ENCODE measurements around the gene XPNPEP3.
"Not testable (repeated sequence)": the region's sequence is repeated elsewhere in the genome, so short reads cannot be mapped to it uniquely, and the experiment has no call there.

The XPNPEP3 gene

DNA sequence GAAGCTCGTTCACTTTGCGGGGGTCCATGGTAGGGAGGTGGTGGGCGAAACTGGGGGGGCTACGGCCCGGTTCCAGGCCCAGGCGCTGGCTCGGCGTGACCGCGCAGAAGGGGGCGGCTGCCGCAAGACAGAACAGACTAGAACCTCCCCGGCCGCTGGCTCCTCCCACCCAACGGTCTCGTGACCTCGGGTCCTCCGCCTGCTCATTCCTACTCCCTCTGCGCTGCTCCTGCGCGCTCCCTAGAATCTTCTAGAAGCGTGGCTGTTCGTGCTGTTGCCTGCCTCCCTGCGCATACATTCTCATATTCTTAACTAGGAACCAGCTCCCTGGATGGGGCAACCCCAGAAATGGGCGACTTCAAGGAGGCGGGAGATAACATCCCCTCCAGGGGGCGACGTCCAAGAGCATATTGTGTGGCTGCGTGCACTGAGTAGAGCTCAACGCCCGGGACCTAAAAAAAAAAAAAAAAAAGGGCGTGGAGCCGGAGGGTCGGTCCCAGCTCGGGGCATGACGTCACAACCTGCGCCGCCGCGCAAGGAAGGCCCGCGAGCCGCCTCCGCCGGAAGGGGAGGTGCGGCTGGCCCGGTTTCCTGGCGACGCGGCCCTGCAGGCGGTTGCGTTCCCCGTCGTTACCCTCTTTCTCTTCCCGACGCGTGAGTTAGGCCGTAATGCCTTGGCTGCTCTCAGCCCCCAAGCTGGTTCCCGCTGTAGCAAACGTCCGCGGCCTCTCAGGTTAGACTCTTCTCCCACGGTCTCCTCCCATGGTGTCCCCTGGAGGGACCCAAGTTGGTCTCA, at the start of gene XPNPEP3, which contains the start of gene ST13:
Gene XPNPEP3, plus strand, starts transcription at position 636 of the 796 bp plus-strand sequence. Its CDS starts 34 bp downstream, at position 670.
Gene ST13, minus strand, starts transcription at position 127 of the 796 bp plus-strand sequence. Its CDS starts 99 bp downstream, at position 28.
- peak; percentile 86 to 95 for DNase-seq

DNA sequence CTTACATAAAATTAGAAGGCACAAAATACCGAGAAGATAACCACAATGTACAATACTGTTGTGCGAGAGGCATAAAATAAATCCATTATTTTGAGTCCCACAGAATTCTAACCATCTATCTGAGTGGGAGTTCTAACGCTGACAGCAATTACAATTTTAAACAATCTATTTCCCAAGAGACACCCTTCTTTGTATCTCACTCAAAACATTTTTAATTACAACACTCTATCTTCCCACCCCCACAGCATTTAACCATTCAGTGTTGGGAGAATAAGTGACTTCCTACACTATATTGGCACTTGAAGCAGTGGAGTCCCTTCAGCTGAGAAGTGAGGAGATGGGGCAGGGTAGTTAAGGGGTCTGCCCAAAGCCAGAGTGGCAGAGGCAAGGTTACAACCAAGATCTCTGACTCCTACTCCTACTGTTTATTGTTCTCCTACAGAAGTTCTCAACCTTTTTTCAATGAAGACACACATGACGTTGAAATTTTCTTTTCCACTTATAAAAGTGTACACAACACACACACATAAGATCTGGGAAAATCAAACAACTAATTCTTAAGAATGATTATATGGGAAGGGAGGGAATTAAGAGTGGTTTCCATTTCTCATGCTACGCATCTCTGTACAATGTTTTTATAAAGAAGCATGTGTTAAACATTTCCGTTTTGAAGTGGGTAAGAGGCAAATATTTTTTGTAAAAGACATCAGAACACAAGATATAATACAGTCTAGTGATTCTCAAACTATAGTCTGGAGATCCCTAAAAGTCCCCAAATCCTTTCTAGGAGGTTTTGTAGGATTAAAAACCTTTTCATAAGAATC, 48.7 kb upstream of the XPNPEP3 start:
- no peak for DNase-seq

DNA sequence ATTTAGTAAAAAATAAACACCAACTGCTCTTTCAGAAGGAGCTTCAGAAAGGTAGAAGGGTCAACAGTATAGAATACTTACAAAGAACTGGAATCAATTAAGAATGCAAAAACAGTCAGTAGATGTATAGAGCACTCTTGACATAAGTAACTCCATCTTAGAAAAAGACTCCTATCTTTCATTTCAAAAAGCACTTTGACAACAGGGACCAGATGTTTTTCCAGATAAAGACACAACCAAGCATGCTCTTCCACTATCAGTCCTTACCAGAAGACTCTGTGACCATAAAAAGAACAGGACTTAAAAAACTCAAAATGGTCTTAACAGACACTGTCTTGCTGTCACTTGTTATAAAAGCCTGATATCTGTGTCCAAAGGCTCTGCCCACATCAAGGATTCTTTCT, 43.0 kb upstream of the XPNPEP3 start:
- no peak for DNase-seq

GRCh38 chr22:40817737-40818136, 39.2 kb upstream of the XPNPEP3 start:
- no peak for DNase-seq

DNA sequence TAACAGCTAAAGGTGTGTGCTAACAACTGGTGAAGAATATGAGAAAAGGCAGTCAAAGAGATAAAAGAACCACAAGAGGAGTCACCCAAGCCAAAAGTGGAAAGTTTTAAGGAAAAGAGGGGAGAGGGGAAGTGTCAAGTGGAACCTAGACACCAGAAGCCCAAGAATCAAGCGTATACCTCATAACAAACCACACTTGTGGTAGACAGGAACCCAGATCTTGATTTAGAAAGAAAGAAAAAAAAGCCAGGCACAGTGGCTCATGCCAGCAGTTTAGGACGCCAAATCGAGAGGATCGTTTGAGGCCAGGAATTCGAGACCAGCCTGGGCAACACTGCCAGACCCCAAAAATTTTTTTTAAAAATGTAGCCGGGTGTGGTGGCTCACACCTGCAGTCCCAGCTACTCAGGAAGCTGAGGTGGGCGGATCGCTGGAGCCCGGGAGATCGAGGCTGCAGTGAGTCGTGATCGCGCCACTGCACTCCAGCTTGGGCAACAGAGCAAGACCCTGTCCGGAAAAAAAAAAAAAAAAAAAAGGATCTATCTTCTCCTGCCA, 38.7 kb upstream of the XPNPEP3 start:
- no peak for DNase-seq

DNA sequence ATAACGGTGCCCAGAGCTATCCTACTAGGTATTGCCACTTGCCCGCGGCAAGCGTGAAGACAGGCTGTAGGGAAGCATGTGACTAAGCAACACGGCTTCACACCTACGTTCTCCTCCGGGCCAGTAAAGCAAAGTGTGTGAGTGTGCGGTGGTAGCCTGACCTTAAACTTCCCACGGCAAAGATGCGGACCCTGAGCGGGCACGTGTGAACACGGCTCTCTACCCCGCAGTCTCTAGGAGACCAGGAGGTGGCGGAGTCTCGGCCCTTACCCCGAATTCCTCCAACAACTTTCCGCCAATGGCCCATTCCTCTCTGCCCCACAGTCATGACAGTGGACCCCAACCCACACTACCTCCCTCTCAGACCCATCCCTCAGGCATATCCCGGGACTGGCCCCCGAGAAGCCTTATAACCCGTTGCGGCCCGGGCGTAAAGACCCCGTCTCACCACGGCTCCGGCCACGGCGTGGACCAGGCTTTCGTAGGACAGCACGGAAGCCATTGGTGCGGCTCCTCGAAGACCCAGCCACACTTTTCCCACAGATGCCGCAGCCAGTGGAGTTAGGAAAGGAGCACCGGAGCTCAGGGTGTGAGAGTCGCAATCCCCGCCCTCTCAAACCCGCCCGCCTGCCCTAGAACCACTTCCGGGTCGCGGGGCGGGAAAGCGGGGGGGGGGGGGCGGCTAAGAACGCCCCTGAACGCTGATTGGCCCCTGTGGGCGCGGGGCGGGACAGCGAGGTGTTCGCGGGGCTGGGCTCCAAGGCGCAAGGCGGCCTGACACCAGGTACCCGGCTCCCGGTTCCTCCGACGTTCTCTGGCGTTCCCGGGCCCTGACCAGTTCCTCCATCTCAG, 38.0 kb upstream of the XPNPEP3 start, which contains the start of gene SLC25A17:
Gene SLC25A17, minus strand, starts transcription at position 600 of the 852 bp plus-strand sequence. Its CDS starts 98 bp downstream, at position 502.
- DNase-seq: peak; percentile 44 to 72

DNA sequence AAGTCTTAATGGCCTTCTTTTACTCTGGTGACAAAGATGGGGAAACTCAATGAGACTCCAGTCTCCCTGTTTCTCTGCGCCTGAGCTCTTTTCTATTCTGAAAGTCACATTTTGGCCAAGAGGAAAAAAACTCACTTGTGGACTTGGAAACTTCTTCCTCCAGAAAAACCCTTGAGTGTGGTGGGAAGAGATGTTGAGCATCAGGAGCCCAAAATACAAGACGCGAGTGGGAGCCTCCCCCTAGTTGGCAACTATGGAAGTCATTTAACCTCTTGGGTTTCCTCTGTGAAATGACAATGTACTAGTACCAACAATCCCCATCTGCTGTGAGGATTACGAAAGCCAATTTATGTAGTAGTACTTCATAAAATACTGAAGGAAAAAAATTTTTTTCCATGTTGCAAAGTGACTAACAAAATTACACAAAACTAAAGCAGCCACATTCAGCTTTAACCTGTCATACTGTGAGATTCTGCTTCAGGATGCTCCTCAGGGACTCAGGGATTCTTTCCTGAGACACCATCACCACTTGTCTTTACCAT, 37.3 kb upstream of the XPNPEP3 start:
- DNase-seq: no peak

DNA sequence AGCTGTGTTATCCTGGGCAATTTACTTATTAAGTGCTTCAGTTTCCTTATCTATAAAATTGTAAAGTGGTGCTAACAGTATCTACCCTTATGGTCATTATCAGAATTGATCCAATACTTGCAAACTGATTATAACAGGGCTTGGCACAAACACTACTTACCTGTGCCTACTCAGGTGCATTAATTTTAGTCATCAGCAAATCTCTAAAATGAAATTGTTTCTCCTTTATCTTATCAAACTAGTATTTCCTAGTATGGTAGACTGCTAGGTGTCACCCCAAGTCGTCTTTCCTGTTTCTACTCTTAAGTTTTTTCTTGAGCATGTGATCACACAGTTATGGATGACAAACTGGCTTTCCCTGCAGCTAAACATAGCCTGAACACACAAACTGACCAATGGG, 33.5 kb upstream of the XPNPEP3 start:
- DNase-seq: no peak

DNA sequence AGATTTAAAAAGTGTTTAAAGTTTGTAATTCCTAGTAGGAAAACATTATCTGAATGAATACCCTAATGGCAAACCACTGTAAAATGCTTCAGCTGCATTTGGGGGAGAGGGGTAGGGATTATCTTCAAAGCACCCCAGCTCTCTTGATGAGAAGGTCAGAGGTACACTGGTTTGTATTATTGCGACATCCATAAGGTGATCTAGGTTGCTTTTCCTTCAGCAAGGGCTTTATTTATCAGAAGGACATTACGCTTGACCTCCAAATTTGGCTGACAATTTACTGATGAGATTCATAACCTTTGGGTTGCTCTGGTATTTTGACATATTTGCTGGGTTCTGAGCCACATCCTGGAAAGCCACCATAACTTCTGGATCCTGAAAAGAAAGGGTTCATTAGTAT, 30.7 kb upstream of the XPNPEP3 start:
- not testable (repeated sequence) for DNase-seq

DNA sequence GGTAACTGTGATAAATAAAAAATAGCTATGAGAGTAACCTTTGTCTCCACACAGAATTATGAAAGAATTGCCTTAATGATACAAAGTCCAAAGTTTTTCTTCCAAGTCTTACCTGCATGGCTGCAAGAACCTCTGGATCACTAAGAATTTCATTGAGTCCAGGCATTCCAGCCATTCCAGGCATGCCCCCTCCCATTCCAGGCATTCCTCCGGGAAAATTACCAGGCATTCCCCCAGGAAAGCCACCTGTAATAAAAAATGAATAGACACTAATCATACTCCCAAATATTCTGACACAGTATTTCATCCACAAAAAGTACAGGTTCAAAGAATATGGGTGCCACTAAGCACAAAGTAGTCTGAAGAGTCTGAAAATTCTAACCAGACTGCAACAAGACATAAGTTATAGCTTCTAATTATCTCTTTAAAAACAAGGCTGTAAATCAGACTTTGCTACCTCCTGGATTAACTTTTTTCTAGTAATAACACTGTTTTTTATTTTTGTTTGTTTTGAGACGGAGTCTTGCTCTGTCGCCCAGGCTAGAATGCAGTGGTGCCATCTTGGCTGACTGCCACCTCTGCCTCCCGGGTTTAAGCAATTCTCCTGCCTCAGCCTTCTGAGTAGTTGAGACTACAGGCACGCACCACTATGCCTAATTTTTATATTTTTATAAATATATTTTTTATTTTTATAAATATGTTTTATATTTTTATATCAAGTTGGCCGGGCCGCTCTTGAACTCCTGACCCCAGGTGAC, 29.8 kb upstream of the XPNPEP3 start:
- DNase-seq: no peak

DNA sequence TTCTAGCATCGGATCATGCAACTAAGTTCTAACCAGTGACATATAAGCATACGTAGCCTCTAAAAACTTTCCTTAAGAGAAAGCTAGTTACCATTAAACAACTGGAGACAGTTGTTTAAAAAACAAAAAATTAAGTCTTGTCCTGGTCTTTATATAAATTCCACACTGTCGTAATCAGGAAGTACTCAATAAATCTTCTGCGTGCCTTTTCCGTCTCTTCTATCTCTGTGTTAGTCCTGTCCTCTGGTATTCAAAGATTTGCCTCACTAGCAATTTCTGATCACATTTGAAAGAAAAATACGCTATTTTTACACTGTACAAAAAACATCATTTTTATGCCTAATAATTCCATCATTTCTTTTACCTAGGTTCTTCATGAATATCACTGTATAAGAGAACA, 27.8 kb upstream of the XPNPEP3 start:
- DNase-seq: no peak

GRCh38 chr22:40834619-40835018, 22.3 kb upstream of the XPNPEP3 start:
- no peak for DNase-seq

DNA sequence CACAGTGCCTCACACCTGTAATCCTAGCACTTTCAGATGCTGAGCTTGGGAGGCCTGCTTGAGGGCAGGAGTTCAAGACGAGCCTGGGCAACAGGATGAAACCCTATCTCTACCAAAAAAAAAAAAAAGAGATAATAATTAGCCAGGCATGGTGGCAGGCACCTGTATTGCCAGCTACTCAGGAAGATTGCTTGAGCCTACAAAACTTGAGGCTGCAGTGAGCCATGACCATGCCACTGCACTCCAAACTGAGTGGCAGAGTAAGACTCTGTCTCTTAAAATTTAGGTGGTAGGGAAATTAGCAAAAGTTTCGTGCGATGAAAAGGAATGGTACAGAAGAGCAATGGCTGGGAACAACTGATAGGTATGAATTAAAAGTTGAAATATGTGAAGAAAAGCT, 18.5 kb upstream of the XPNPEP3 start:
- DNase-seq: no peak

- DNase-seq: no peak
Measured at GRCh38 chr22:40844951-40845350, 12.0 kb upstream of the XPNPEP3 start.

DNA sequence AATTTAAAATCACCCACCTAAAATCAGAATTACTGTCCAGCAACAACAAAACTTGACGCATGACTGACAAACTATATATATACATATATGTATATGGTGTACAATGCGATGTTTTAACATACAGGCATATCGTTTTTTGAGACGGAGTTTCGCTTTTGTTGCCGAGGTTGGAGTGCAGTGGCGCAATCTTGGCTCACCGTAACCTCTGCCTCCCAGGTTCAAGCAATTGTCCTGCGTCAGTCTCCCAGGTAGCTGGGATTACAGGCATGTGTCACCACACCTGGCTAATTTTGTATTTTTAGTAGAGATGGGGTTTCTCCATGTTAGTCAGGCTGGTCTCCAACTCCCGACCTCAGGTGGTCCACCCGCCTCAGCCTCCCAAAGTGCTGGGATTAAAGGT, 11.1 kb upstream of the XPNPEP3 start:
- DNase-seq: not testable (repeated sequence)

- no peak for DNase-seq
Measured at GRCh38 chr22:40853333-40853732, 3.6 kb upstream of the XPNPEP3 start.

GRCh38 chr22:40853961-40854360, 3.0 kb upstream of the XPNPEP3 start:
- DNase-seq: no peak

- DNase-seq: no peak
Measured at GRCh38 chr22:40855071-40855978, 1.6 kb upstream of the XPNPEP3 start.

- peak in 1 of 2 experiments; percentile 44 for DNase-seq
Measured at GRCh38 chr22:40855979-40856512, 902 bp upstream of the XPNPEP3 start.

- DNase-seq: peak in 1 of 2 experiments; percentile 24
Measured at GRCh38 chr22:40857309-40857855, 434 bp downstream of the XPNPEP3 start.
